ENCODE results near the gene CANX.

CANX gene

GRCh38 chr5:179767496-179768100 lies 68.8 kb downstream of the CANX start:
- Histone ChIP-seq H3K4me3 (no peak overlapping the region), H3K27ac (no peak overlapping the region)
- no peak for DNase-seq (ENCODE audit: low spot score)
- TF ChIP-seq CTCF (IDR thresholded peaks at IDR 0.05) = no peak

GRCh38 chr5:179768326-179769085 lies 69.7 kb downstream of the CANX start:
- Histone ChIP-seq H3K27ac (no peak overlapping the region), H3K4me3 (no peak overlapping the region)
- DNase-seq (ENCODE audit: low spot score) = no peak
- TF ChIP-seq CTCF (IDR thresholded peaks at IDR 0.05) = no peak

- H3K27ac ChIP-seq = no peak overlapping the region
- no peak for TF ChIP-seq CTCF (IDR thresholded peaks at IDR 0.05)
- DNase-seq (ENCODE audit: low spot score) = no peak
- H3K4me3 ChIP-seq = no peak overlapping the region
Observed at GRCh38 chr5:179769271-179769670, 70.5 kb downstream of the CANX start.

- TF ChIP-seq CTCF (IDR thresholded peaks at IDR 0.05) = no peak
- DNase-seq (ENCODE audit: low spot score) = no peak
- no peak overlapping the region for H3K27ac ChIP-seq
- no peak overlapping the region for H3K4me3 ChIP-seq
Observed at GRCh38 chr5:179769796-179770195, 71.0 kb downstream of the CANX start.

GRCh38 chr5:179771311-179771895 lies 72.6 kb downstream of the CANX start:
- no peak for TF ChIP-seq CTCF (IDR thresholded peaks at IDR 0.05)
- H3K4me3 ChIP-seq = no peak overlapping the region
- no peak overlapping the region for H3K27ac ChIP-seq
- no peak for DNase-seq (ENCODE audit: low spot score)

- Histone ChIP-seq H3K27ac (no peak overlapping the region), H3K4me3 (no peak overlapping the region)
- no peak for DNase-seq (ENCODE audit: low spot score)
- TF ChIP-seq CTCF (IDR thresholded peaks at IDR 0.05) = no peak
Observed at GRCh38 chr5:179772351-179772750, 73.6 kb downstream of the CANX start.

- no peak for TF ChIP-seq CTCF (IDR thresholded peaks at IDR 0.05)
- no peak overlapping the region for H3K4me3 ChIP-seq
- no peak overlapping the region for H3K27ac ChIP-seq
- no peak for DNase-seq (ENCODE audit: low spot score)
Observed at GRCh38 chr5:179773686-179774040, 74.9 kb downstream of the CANX start.

Data from coronary artery (tissue), 2 donors.